ENCODE results near the gene STRA6.

Gene STRA6

GRCh38 chr15:74220475-74221248 is 18.1 kb upstream of the STRA6 start:
- no peak for DNase-seq (ENCODE audit: extremely low spot score)
- ChIA-PET POLR2A (no interaction called here), CTCF (interaction anchor here (0.7 to 1.6 kb wide), 4 partner anchors 9 to 100 kb away, joined by 3 to 5 read pairs (median 4); no protein-coding TSS in a partner anchor)
- TF ChIP-seq CTCF (IDR thresholded peaks at IDR 0.05; ENCODE audit: control extremely low read depth, extremely low read depth, low read depth, missing control alignments): no peak

GRCh38 chr15:74217907-74218885 is 15.6 kb upstream of the STRA6 start:
- CTCF ChIA-PET: interaction anchor here (1.5 kb wide), 1 partner anchor 89 kb away, joined by 3 read pairs; no protein-coding TSS in a partner anchor
- POLR2A ChIA-PET: no interaction called here
- no peak for DNase-seq (ENCODE audit: extremely low spot score)
- TF ChIP-seq CTCF (IDR thresholded peaks at IDR 0.05; ENCODE audit: control extremely low read depth, extremely low read depth, low read depth, missing control alignments): no peak

- ChIA-PET CTCF (interaction anchor here (0.7 to 1.6 kb wide), 4 partner anchors 14 to 105 kb away, joined by 3 read pairs; partner anchors contain the start of gene STRA6), POLR2A (no interaction called here)
- TF ChIP-seq CTCF (IDR thresholded peaks at IDR 0.05; ENCODE audit: control extremely low read depth, extremely low read depth, low read depth, missing control alignments): no peak
- no peak for DNase-seq (ENCODE audit: extremely low spot score)
Observed at GRCh38 chr15:74216949-74217348, 14.4 kb upstream of the STRA6 start.

- ChIA-PET POLR2A (no interaction called here), CTCF (interaction anchor here (1.3 to 1.6 kb wide), 3 partner anchors 13 to 20 kb away, joined by 3 to 4 read pairs (median 3); partner anchors contain the start of gene STRA6)
- no peak for DNase-seq (ENCODE audit: extremely low spot score)
- TF ChIP-seq CTCF (IDR thresholded peaks at IDR 0.05; ENCODE audit: control extremely low read depth, extremely low read depth, low read depth, missing control alignments): no peak
Observed at GRCh38 chr15:74215958-74216357, 13.4 kb upstream of the STRA6 start.

- CTCF ChIA-PET: no interaction called here
- DNase-seq (ENCODE audit: extremely low spot score): no peak
- no peak for TF ChIP-seq CTCF (IDR thresholded peaks at IDR 0.05; ENCODE audit: control extremely low read depth, extremely low read depth, low read depth, missing control alignments)
- POLR2A ChIA-PET: no interaction called here
Observed at GRCh38 chr15:74214324-74215021, 11.9 kb upstream of the STRA6 start.

GRCh38 chr15:74213858-74214284 is 11.3 kb upstream of the STRA6 start:
- POLR2A ChIA-PET: interaction anchor here (0.5 to 0.7 kb wide), 2 partner anchors 16 to 51 kb away, joined by 3 read pairs; no protein-coding TSS in a partner anchor
- TF ChIP-seq CTCF (IDR thresholded peaks at IDR 0.05; ENCODE audit: control extremely low read depth, extremely low read depth, low read depth, missing control alignments): no peak
- CTCF ChIA-PET: no interaction called here
- no peak for DNase-seq (ENCODE audit: extremely low spot score)

All from GM10248 (cell line).